HG03571 (cell line): Measurements from ENCODE around the gene AHRR.
"Not testable (repeated sequence)": the region's sequence is repeated elsewhere in the genome, so short reads cannot be mapped to it uniquely, and the experiment has no call there.

Source experiments
- ATAC-seq: cut with Tn5 transposase; IDR thresholded peaks from one replicate; pipeline ENCODE4 v1.9.1; 2021; ENCODE audit not compliant: unreplicated experiment

Gene AHRR

GRCh38 chr5:392431-392988, 71.0 kb downstream of the AHRR start:
- peak; percentile 54 for ATAC-seq

GRCh38 chr5:393846-394275, 72.3 kb downstream of the AHRR start:
- no peak for ATAC-seq

GRCh38 chr5:394671-395155, 73.2 kb downstream of the AHRR start:
- no peak for ATAC-seq

- ATAC-seq, result no peak
Measured at GRCh38 chr5:395156-395920, 73.8 kb downstream of the AHRR start.

- ATAC-seq, result no peak
Measured at GRCh38 chr5:395921-396530, 74.5 kb downstream of the AHRR start.

GRCh38 chr5:396531-396961, 75.0 kb downstream of the AHRR start:
- ATAC-seq, result no peak

GRCh38 chr5:398141-398474, 76.6 kb downstream of the AHRR start:
- not testable (repeated sequence) for ATAC-seq

GRCh38 chr5:398475-399295, 77.2 kb downstream of the AHRR start:
- no peak for ATAC-seq

GRCh38 chr5:399296-400281, 78.1 kb downstream of the AHRR start:
- ATAC-seq, result peak; percentile 70

- ATAC-seq, result peak; percentile 14
Measured at GRCh38 chr5:400282-401145, 79.0 kb downstream of the AHRR start.

GRCh38 chr5:401146-402034, 79.9 kb downstream of the AHRR start:
- ATAC-seq, result no peak

- ATAC-seq, result not testable (repeated sequence)
Measured at GRCh38 chr5:402219-402614, 80.7 kb downstream of the AHRR start.

- peak; percentile 53 for ATAC-seq
Measured at GRCh38 chr5:402615-403359, 81.3 kb downstream of the AHRR start.

- no peak for ATAC-seq
Measured at GRCh38 chr5:403995-404394, 82.5 kb downstream of the AHRR start.

GRCh38 chr5:404666-405241, 83.2 kb downstream of the AHRR start:
- ATAC-seq, result no peak

- ATAC-seq, result no peak
Measured at GRCh38 chr5:405421-405820, 83.9 kb downstream of the AHRR start.

GRCh38 chr5:406041-406440, 84.5 kb downstream of the AHRR start:
- ATAC-seq, result no peak
